ENCODE data around the gene LPCAT2. TPM values are rescaled to one million over a fixed set of nuclear protein-coding genes. Genes with fewer than 3 reads are reported as not detected.

The LPCAT2 gene
- total and polyA plus RNA-seq, 8 donors: 1.4 to 36.2 (median 6.6) TPM; not detected in 1

DNA sequence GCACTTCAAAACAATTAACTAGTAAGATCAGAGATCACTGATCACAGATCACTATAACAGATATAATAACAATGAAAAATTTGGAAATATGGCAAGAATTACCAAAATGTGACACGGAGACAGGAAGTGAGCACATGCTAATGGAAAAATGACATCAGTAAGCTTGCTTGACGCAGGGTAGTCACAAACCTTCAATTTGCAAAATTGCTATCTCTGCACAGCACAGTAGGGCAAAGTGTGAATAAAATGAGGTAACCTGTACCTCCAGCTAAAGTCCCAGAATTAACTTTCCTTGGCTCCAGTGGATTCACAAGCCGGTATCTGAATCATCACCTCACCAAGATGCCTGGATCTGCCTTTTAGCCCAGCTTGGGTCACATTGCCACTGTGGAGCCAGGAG lies 34.1 kb upstream of the LPCAT2 start:
- no peak for DNase-seq
- peak overlapping the region in 1 of 5 donors; percentile 86 for H3K27ac ChIP-seq
- no peak overlapping the region for H3K4me3 ChIP-seq
- intact Hi-C loops (cut with DNase I; ENCODE audit: low total_unique reads): no loop called here
- no peaks in the 10 kb centered on the region for H3K36me3 ChIP-seq
- WGBS, 5 donors: 86 to 94% (median 92%) methylated on average over 3 of the region's 3 CpGs
- no peaks in the 10 kb centered on the region for H3K9me3 ChIP-seq
- H3K4me1 ChIP-seq: peaks cover 11 to 40% (median 22%) of the 10 kb centered on the region in 4 donors
- peaks cover 0 to 23% (median 13%) of the 10 kb centered on the region in 3 donors for H3K27me3 ChIP-seq
- TF ChIP-seq, protein P1, sequence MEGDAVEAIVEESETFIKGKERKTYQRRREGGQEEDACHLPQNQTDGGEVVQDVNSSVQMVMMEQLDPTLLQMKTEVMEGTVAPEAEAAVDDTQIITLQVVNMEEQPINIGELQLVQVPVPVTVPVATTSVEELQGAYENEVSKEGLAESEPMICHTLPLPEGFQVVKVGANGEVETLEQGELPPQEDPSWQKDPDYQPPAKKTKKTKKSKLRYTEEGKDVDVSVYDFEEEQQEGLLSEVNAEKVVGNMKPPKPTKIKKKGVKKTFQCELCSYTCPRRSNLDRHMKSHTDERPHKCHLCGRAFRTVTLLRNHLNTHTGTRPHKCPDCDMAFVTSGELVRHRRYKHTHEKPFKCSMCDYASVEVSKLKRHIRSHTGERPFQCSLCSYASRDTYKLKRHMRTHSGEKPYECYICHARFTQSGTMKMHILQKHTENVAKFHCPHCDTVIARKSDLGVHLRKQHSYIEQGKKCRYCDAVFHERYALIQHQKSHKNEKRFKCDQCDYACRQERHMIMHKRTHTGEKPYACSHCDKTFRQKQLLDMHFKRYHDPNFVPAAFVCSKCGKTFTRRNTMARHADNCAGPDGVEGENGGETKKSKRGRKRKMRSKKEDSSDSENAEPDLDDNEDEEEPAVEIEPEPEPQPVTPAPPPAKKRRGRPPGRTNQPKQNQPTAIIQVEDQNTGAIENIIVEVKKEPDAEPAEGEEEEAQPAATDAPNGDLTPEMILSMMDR (IDR thresholded peaks at IDR 0.05): no peak
- TF ChIP-seq POLR2AphosphoS5 (IDR thresholded peaks at IDR 0.05): no peak
- no peak for TF ChIP-seq POLR2A (IDR thresholded peaks at IDR 0.05)
- no peak for TF ChIP-seq EP300 (IDR thresholded peaks at IDR 0.05)

DNA sequence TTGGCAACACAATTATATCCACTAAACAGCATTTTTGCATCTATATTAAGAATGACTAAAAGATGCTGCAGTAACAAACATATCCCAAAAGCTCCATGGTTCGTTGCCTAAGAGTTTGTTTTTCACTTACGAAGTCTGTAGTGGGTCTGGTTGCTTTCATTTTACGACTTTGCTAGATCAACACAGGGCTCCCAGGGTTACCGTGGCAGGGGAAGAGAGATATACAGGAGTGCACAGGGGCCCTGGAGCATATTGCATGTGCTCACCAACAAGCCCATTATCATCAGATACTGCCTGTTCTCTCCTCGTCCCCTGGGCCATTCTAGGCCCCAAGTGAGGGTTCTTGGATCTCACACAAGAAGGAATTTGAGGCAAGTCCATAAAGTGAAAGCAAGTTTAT lies 33.0 kb upstream of the LPCAT2 start:
- Histone ChIP-seq H3K4me3 (no peak overlapping the region), H3K27ac (peak overlapping the region in 4 of 5 donors; percentile 32 to 86 (median 84)), H3K4me1 (peaks cover 11 to 43% (median 22%) of the 10 kb centered on the region in 4 donors), H3K9me3 (no peaks in the 10 kb centered on the region), H3K36me3 (no peaks in the 10 kb centered on the region), H3K27me3 (peaks cover 3 to 34% (median 19%) of the 10 kb centered on the region in 3 donors)
- DNase-seq: peak in 1 of 2 donors; percentile 51
- TF ChIP-seq, protein P1 (IDR thresholded peaks at IDR 0.05): no peak
- TF ChIP-seq EP300 (IDR thresholded peaks at IDR 0.05): no peak
- WGBS, 5 donors: 40 to 52% (median 46%) methylated on average over 5 of the region's 5 CpGs
- intact Hi-C loops (cut with DNase I; ENCODE audit: low total_unique reads): no loop called here

DNA sequence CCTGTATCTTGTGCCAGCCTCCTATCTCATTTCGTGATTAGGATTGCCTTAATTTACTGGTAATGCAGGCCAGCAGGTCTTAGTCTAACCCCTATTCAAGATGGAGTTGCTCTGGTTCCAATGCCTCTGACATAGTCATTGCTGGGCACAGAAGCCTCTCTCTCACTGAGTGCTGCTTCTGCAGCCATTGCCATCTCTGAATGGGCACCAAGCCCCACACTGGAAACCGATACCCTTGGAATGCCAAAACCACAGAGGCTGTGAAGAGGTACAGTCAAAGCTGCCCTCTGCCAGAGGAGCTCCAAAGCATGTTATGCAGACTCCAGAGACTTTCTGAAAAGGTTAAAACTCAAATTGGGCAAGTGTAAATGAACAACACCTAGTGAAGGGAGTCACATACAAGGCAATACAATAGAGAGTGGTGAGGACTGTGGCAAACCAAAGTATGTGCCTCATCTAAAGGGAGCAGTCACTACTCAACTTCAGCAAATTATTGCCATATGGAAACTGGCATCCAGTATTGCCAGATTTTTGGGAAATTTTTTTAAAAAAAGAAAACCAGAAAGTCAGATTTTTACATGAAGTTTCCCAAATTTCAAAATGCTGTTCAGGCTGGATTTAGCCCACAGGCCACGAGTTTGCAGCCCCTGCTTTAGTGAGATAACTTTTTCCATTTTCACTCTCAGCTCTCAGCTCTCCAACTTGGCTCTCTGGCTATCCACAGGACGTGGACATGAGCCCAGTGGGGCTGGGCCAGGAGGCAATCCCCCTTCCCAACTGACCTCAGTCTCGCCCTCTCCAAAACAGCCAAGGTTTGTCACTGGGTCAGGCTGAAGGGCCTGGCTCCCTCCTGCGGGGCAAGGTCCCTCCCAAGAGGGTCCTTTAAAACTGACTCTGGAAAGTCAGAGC lies 32.0 kb upstream of the LPCAT2 start:
- peak in 1 of 2 donors; percentile 62 for DNase-seq
- Histone ChIP-seq H3K9me3 (no peaks in the 10 kb centered on the region), H3K4me1 (peaks cover 11 to 39% (median 19%) of the 10 kb centered on the region in 4 donors), H3K27me3 (peaks cover 3 to 40% (median 19%) of the 10 kb centered on the region in 3 donors), H3K36me3 (no peaks in the 10 kb centered on the region), H3K27ac (peak overlapping the region in 4 of 5 donors; percentile 32 to 86 (median 84)), H3K4me3 (no peak overlapping the region)
- WGBS, 5 donors: 59 to 74% (median 64%) methylated on average over 5 to 6 of the region's 6 CpGs
- TF ChIP-seq POLR2A (IDR thresholded peaks at IDR 0.05) (no peak), EP300 (IDR thresholded peaks at IDR 0.05) (no peak), POLR2AphosphoS5 (IDR thresholded peaks at IDR 0.05) (no peak)
- TF ChIP-seq, protein P1 (IDR thresholded peaks at IDR 0.05): no peak
- intact Hi-C loops (cut with DNase I; ENCODE audit: low total_unique reads): no loop called here

DNA sequence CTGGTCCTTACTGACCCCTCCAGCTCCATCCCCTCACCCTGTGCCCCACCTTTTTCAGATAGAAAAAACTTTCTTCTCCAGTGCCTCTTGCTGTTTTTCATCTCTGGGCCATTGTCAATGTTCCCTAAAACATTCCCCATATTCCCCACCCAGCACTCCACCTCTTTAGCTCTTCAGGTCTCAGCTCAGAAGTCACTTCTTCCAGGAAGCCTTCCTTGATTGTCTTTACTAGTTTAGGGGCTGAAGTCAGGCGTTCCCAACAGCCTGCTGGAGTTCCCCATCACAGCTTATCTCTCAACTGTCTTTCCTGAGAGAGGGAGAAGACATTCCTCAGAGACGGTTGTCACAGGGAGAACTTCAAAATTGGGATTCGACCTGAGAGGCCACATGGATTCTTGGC lies 31.1 kb upstream of the LPCAT2 start:
- Histone ChIP-seq H3K4me3 (no peak overlapping the region), H3K4me1 (peaks cover 11 to 39% (median 19%) of the 10 kb centered on the region in 4 donors), H3K9me3 (no peaks in the 10 kb centered on the region), H3K36me3 (no peaks in the 10 kb centered on the region), H3K27ac (peak overlapping the region; percentile 32 to 86 (median 84)), H3K27me3 (peaks cover 3 to 40% (median 19%) of the 10 kb centered on the region in 3 donors)
- 68 to 86% (median 74%) methylated on average over 3 of the region's 3 CpGs for WGBS, 5 donors
- TF ChIP-seq POLR2A (IDR thresholded peaks at IDR 0.05) (no peak), EP300 (IDR thresholded peaks at IDR 0.05) (no peak), POLR2AphosphoS5 (IDR thresholded peaks at IDR 0.05) (no peak)
- TF ChIP-seq, protein P1 (IDR thresholded peaks at IDR 0.05): no peak
- DNase-seq: no peak
- intact Hi-C loops (cut with DNase I; ENCODE audit: low total_unique reads): no loop called here
